GM18907 (cell line): ENCODE data around the gene KNDC1.

Experiments used
- ATAC-seq: cut with Tn5 transposase; IDR thresholded peaks from one replicate; pipeline ENCODE4 v1.9.1; 2021; ENCODE audit warnings: mild to moderate bottlenecking, moderate library complexity; ENCODE audit not compliant: unreplicated experiment

Gene KNDC1

GRCh38 chr10:133272301-133272963 is 112.4 kb downstream of the KNDC1 start:
- ATAC-seq = no peak

DNA sequence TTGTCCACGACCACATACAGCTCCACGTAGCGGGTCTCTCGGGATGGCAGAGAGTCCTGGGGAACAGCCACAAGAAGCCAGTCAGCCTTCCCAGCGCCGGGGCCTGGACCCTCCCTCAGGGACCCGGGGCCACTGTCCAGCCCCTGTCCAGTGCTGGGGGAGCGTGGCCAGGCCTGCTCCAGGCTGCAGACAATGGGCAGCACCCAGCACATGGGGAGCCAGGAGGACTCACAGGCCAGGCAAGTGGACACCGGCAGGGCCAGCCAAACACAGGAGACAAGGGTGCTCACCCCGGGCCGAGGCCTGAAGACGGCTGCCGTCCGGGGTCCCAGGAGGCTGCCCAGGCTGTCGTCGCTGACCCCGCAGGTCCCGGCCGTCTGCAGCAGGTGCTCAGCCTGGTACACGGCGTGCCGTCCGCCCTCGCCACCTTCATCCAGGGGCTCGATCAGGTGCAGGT is 113.0 kb downstream of the KNDC1 start:
- ATAC-seq = no peak

DNA sequence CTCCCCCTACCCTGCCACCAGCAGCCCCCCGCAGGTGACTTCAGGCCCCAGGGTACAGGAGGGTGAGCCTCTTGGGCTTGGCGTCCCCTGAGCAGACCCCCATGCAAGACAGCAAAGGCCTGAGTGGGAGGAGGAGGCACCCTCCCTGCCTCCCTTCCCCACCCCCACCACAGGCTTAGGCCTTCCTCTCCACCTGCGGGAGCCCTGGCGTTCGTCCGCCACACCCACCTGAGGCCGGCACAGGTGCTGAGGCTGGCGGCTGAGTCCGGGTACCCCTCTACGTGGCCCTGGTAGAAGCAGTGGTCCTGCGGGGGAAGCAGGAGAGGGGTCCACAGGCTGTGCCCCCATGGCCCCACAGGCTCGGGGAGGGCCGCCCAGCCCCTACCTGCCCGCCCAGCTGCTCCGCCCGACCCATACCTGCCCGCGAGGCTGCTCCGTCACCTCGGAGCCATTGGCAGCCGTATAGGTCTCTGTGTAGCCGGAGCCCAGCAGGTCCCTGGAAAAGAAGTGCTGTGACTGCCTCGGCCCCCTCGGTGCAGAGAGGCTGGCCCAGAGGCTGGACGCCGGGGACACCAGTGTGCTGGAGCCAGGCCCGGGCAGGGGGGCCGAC is 113.6 kb downstream of the KNDC1 start:
- no peak for ATAC-seq

DNA sequence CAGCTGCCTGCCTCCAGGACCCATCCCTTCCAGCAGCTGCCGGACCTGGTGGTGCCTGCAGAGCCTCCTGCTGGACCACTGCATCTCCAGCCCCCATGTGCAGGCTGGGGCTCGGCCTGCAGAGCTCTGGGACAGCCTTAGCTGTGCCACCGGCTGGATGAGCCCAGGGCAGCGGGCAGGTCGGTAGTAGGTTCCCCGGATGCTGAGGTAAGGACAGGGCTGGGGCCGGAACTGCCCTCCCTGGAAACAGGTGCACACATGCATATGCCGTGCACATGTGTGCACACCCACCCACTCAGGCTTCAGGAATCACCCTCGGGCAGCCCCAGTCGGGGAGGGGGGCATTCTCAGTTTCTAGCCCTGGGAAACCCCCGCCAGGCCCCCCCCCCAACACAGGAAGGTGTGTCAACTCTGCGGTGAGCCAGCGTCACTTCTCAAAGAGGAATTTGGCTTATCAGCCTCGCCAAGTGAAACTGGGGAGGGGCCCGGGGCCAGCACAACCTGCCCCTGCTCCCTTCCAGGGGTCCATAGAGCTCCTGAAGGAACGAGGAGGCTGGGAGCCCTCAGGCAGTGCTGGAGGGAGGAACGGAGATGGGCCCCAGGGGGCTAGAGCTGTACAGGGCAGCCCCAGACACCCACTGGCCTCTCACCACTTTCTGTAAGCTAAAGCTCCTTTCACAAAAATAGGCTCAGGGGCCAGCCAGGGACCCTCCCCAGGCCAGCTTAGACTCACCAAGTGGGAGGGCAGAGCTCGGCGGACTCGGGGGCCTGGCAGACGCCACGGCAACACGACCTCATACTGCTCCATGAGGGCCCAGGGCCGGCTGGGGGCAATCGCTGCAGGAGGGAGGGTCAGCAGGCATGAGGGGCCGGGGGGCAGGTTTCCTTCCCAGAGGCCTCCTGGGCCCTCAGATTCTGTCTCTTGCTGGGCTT is 115.0 kb downstream of the KNDC1 start:
- ATAC-seq = peak; percentile 59

DNA sequence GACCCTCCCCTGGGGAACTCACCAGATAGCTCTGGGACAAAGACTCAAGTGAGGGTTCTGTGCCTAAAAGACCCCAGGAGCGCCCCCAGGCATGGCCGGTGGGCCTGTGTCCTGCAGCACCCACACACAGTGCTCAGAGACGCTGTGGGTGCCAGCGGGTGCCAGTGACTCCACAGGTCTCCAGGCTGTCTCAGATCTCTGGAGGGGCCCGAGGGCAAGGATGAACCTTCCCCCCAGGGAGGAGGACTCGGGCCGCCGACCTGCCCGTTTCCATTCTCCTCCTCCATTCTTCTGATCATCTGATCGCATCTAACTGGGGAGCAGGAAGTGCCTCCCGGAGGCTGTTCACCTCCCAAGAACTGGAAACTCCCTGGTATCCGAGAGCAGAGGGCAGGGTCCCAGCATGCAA is 115.7 kb downstream of the KNDC1 start:
- ATAC-seq = peak; percentile 29
